ENCODE data around the gene ABLIM1. TPM values are rescaled to one million over a fixed set of nuclear protein-coding genes. Genes with fewer than 3 reads are reported as not detected.

Gene ABLIM1
- total RNA-seq, 1 experiment from 2014 or later: 79.3 TPM

- Mint-ChIP-seq H3K4me1 (ENCODE audit: low read depth, unreplicated experiment) (no peaks in the 10 kb centered on the region), H3K4me3 (ENCODE audit: unreplicated experiment) (no peak overlapping the region), H3K27ac (ENCODE audit: unreplicated experiment) (no peak overlapping the region), H3K36me3 (ENCODE audit: insufficient read depth, unreplicated experiment) (peaks cover 7% of the 10 kb centered on the region), H3K27me3 (ENCODE audit: insufficient read depth, unreplicated experiment) (no peaks in the 10 kb centered on the region), H3K9me3 (ENCODE audit: unreplicated experiment) (no peaks in the 10 kb centered on the region)
- no TSS peak for BruUV-seq (replicated peaks)
- no peaks in the 10 kb centered on the region for H3K36me3 ChIP-seq (ENCODE audit: control insufficient read depth, insufficient read depth, low read length)
- no peaks in the 10 kb centered on the region for H3K4me1 ChIP-seq
- ChIA-PET POLR2A (no interaction called here), CTCF (no interaction called here)
- no peak for DNase-seq
- H3K4me3 ChIP-seq (ENCODE audit: low read depth, low read length): no peak overlapping the region
- H3K27me3 ChIP-seq (replicated peaks; ENCODE audit: control insufficient read depth, insufficient read depth, low read length): no peaks in the 10 kb centered on the region
- intact Hi-C loops (cut with micrococcal nuclease; ENCODE audit: unreplicated experiment): no loop called here
- no peak for TF ChIP-seq CTCF (IDR thresholded peaks at IDR 0.05; ENCODE audit: insufficient read depth in 1 of 2, low read depth in 1 of 2, low read length in 1 of 2, severe bottlenecking in 1 of 2, unreplicated experiment in 1 of 2)
- H3K9me3 ChIP-seq: no peaks in the 10 kb centered on the region
These were observed 123.5 kb downstream of the ABLIM1 start for GRCh38 chr10:114534571-114534981.

GRCh38 chr10:114532226-114532625 is 125.8 kb downstream of the ABLIM1 start:
- no peak for DNase-seq
- Histone ChIP-seq H3K36me3 (ENCODE audit: control insufficient read depth, insufficient read depth, low read length) (no peaks in the 10 kb centered on the region), H3K4me3 (ENCODE audit: low read depth, low read length) (no peak overlapping the region), H3K27me3 (replicated peaks; ENCODE audit: control insufficient read depth, insufficient read depth, low read length) (no peaks in the 10 kb centered on the region), H3K9me3 (no peaks in the 10 kb centered on the region), H3K4me1 (no peaks in the 10 kb centered on the region)
- BruUV-seq (replicated peaks): no TSS peak
- Mint-ChIP-seq H3K9me3 (ENCODE audit: unreplicated experiment) (no peaks in the 10 kb centered on the region), H3K4me3 (ENCODE audit: unreplicated experiment) (no peak overlapping the region), H3K27ac (ENCODE audit: unreplicated experiment) (no peak overlapping the region), H3K27me3 (ENCODE audit: insufficient read depth, unreplicated experiment) (no peaks in the 10 kb centered on the region), H3K36me3 (ENCODE audit: insufficient read depth, unreplicated experiment) (peaks cover 11% of the 10 kb centered on the region), H3K4me1 (ENCODE audit: low read depth, unreplicated experiment) (no peaks in the 10 kb centered on the region)
- intact Hi-C loops (cut with micrococcal nuclease; ENCODE audit: unreplicated experiment): no loop called here
- TF ChIP-seq CTCF (IDR thresholded peaks at IDR 0.05; ENCODE audit: insufficient read depth in 1 of 2, low read depth in 1 of 2, low read length in 1 of 2, severe bottlenecking in 1 of 2, unreplicated experiment in 1 of 2): no peak
- ChIA-PET CTCF (no interaction called here), POLR2A (no interaction called here)

- TSS peak; percentile 38 for BruUV-seq (replicated peaks)
- Mint-ChIP-seq H3K4me3 (ENCODE audit: unreplicated experiment) (peak overlapping the region; percentile 98), H3K27ac (ENCODE audit: unreplicated experiment) (peak overlapping the region; percentile 98), H3K9me3 (ENCODE audit: unreplicated experiment) (no peaks in the 10 kb centered on the region), H3K27me3 (ENCODE audit: insufficient read depth, unreplicated experiment) (no peaks in the 10 kb centered on the region), H3K4me1 (ENCODE audit: low read depth, unreplicated experiment) (peaks cover 13% of the 10 kb centered on the region), H3K36me3 (ENCODE audit: insufficient read depth, unreplicated experiment) (peaks cover 20% of the 10 kb centered on the region)
- H3K9me3 ChIP-seq: no peaks in the 10 kb centered on the region
- POLR2A ChIA-PET: interaction anchor here (0.5 to 0.6 kb wide), 2 partner anchors 122 to 682 kb away, joined by 3 to 4 read pairs; no protein-coding TSS in a partner anchor
- H3K4me3 ChIP-seq (ENCODE audit: low read depth, low read length): peak overlapping the region; percentile 40
- DNase-seq: peak; percentile 86 to 93
- intact Hi-C loops (cut with micrococcal nuclease; ENCODE audit: unreplicated experiment): loop anchor here (1.0 kb wide), 2 partner anchors 21 to 55 kb away; no protein-coding TSS in a partner anchor
- no peaks in the 10 kb centered on the region for H3K36me3 ChIP-seq (ENCODE audit: control insufficient read depth, insufficient read depth, low read length)
- no peaks in the 10 kb centered on the region for H3K27me3 ChIP-seq (replicated peaks; ENCODE audit: control insufficient read depth, insufficient read depth, low read length)
- CTCF ChIA-PET: interaction anchor here (1.0 to 1.5 kb wide), 2 partner anchors 8 to 55 kb away, joined by 5 to 10 read pairs; no protein-coding TSS in a partner anchor
- TF ChIP-seq CTCF (IDR thresholded peaks at IDR 0.05; ENCODE audit: insufficient read depth in 1 of 2, low read depth in 1 of 2, low read length in 1 of 2, severe bottlenecking in 1 of 2, unreplicated experiment in 1 of 2): no peak
- H3K4me1 ChIP-seq: peaks cover 6% of the 10 kb centered on the region
These were observed 131.4 kb downstream of the ABLIM1 start for GRCh38 chr10:114526504-114527238.
